NCI-H2227 (cell line): ENCODE measurements around the gene MUC2.

Experiments
- DNase-seq: peaks from one replicate; lab custom pipeline; 2025; ENCODE audit not compliant: unreplicated experiment; lab: John Stamatoyannopoulos, UW

The MUC2 gene

GRCh38 chr11:1085440-1086170 lies 10.9 kb downstream of the MUC2 start:
- no peak for DNase-seq

GRCh38 chr11:1086171-1087102 lies 11.8 kb downstream of the MUC2 start:
- no peak for DNase-seq

GRCh38 chr11:1087279-1087960 lies 12.7 kb downstream of the MUC2 start:
- DNase-seq: no peak

GRCh38 chr11:1087961-1088926 lies 13.6 kb downstream of the MUC2 start:
- DNase-seq: no peak

- no peak for DNase-seq
These were observed 14.5 kb downstream of the MUC2 start for GRCh38 chr11:1088927-1089737.

- no peak for DNase-seq
These were observed 15.3 kb downstream of the MUC2 start for GRCh38 chr11:1089738-1090599.

GRCh38 chr11:1090600-1091331 lies 16.1 kb downstream of the MUC2 start:
- DNase-seq: no peak

GRCh38 chr11:1091332-1092083 lies 16.8 kb downstream of the MUC2 start:
- no peak for DNase-seq

- no peak for DNase-seq
These were observed 17.5 kb downstream of the MUC2 start for GRCh38 chr11:1092145-1092670.

- DNase-seq: no peak
These were observed 18.2 kb downstream of the MUC2 start for GRCh38 chr11:1092919-1093318.

- no peak for DNase-seq
These were observed 25.1 kb downstream of the MUC2 start for GRCh38 chr11:1099519-1100355.

GRCh38 chr11:1100417-1101245 lies 26.0 kb downstream of the MUC2 start:
- no peak for DNase-seq

GRCh38 chr11:1101318-1102089 lies 26.8 kb downstream of the MUC2 start:
- no peak for DNase-seq

- DNase-seq: no peak
These were observed 27.7 kb downstream of the MUC2 start for GRCh38 chr11:1102221-1102971.
